Kidney (tissue), 14 donors: ENCODE results near the gene HNRNPA3. TPM values are rescaled to one million over a fixed set of nuclear protein-coding genes. Genes with fewer than 3 reads are reported as not detected.

Experiments
- DNase-seq, 5 donors: peaks; one replicate each; pipeline ENCODE4 v3.0.0-alpha.2; 2013 to 2020
- FAIRE-seq: peaks from 2 replicates; lab custom pipeline; 2012; peaks lifted over from hg19 to GRCh38; lab: Jason Lieb, UNC
- H3K27ac ChIP-seq, 2 donors: one replicate each; pipeline ENCODE4 v1.7.0; 2013; ENCODE audit warnings: low read depth in 2 of 2, low read length in 2 of 2, inconsistent platforms in 1 of 2
- H3K27me3 ChIP-seq: one replicate; pipeline ENCODE4 v1.7.1; 2013; ENCODE audit warnings: low read length, inconsistent platforms; ENCODE audit not compliant: control insufficient read depth, insufficient read depth
- H3K36me3 ChIP-seq, 3 donors: one replicate each; pipeline versions ENCODE4 v1.7.0 to v1.7.1; 2013; ENCODE audit warnings: low read length in 3 of 3, control low read depth in 1 of 3, inconsistent platforms in 1 of 3; ENCODE audit not compliant: insufficient read depth in 3 of 3, control insufficient read depth in 2 of 3
- H3K4me1 ChIP-seq, 3 donors: one replicate each; pipeline versions ENCODE4 v1.7.0 to v1.7.1; 2013; ENCODE audit warnings: low read length in 3 of 3, inconsistent platforms in 1 of 3, low read depth in 1 of 3; ENCODE audit not compliant: control insufficient read depth in 2 of 3, insufficient read depth in 2 of 3
- H3K4me3 ChIP-seq, 3 donors: one replicate each; pipeline versions ENCODE4 v1.7.0 to v1.8.1; 2013; ENCODE audit warnings: low read length in 3 of 3, control low read depth in 1 of 3, inconsistent platforms in 1 of 3
- H3K9ac ChIP-seq, 3 donors: one replicate each; pipeline versions ENCODE4 v1.7.0 to v1.7.1; 2013; ENCODE audit warnings: low read length in 3 of 3, control low read depth in 1 of 3, inconsistent platforms in 1 of 3
- H3K9me3 ChIP-seq, 3 donors: one replicate each; pipeline versions ENCODE4 v1.7.0 to v1.7.1; 2013; ENCODE audit warnings: low read length in 3 of 3, control low read depth in 1 of 3, inconsistent platforms in 1 of 3; ENCODE audit not compliant: control insufficient read depth in 2 of 3, insufficient read depth in 1 of 3
- CTCF ChIP-seq: IDR thresholded peaks from 3 replicates; pipeline ENCODE4 v1.5.1; 2012; ENCODE audit warnings: mild to moderate bottlenecking, moderate library complexity, borderline replicate concordance; ENCODE audit not compliant: insufficient read depth; ENCODE audit errors: extremely low read depth
- intact Hi-C: fragments of 100-400 bp; cut with DNase I; formaldehyde crosslinking; loops from one replicate; pipeline ENCODE4 v1.11.1; 2022
- polyA plus RNA-seq: library from polyadenylated mRNA; stranded (reverse); fragments of 350-450 nt; fragmentation: Illumina TruSeq; extraction: RNeasy Lipid Tissue Mini Kit (QIAGEN cat#74804); gene quantifications from one replicate; pipeline ENCODE4 v1.2.3, GENCODE V29; 2014; ENCODE audit warnings: low read depth, low replicate concordance; ENCODE audit not compliant: insufficient read depth
- total RNA-seq: library from RNA; stranded (reverse); fragmentation: NEBNext Ultra II Directional; extraction: Animal tissue kit (Norgen Biotek cat#: 25700); gene quantifications from one replicate; pipeline ENCODE4 v1.2.1, GENCODE V29; 2021
- donor health status: control.
- donor health status: control.
- donor health status: control.
- donor health status: control.
- donor health status: control.
- donor health status: DM: yes; HTN: yes; CAD: no.
- donor health status: Normal renal cell carcinoma (clear cell type).

The HNRNPA3 gene
- total and polyA plus RNA-seq, 2 donors from 2014 or later = 156 to 173 TPM

GRCh38 chr2:177164584-177165052 is 48.0 kb upstream of the HNRNPA3 start:
- FAIRE-seq = peak; percentile 83
- intact Hi-C loops = loop anchor here (5.0 kb wide), 1 partner anchor 168 kb away; no protein-coding TSS in a partner anchor
- peak overlapping the region; percentile 44 to 93 (median 83) for H3K9ac ChIP-seq
- peak; percentile 89 to 97 (median 92) for DNase-seq
- peak; percentile 100 for TF ChIP-seq CTCF
- H3K9me3 ChIP-seq = no peaks in the 10 kb centered on the region
- H3K4me3 ChIP-seq = peak overlapping the region; percentile 51 to 80 (median 66)
- no peaks in the 10 kb centered on the region for H3K36me3 ChIP-seq
- peaks cover 9 to 20% (median 11%) of the 10 kb centered on the region in 3 donors for H3K4me1 ChIP-seq
- H3K27ac ChIP-seq = peak overlapping the region; percentile 80 to 88
- no peaks in the 10 kb centered on the region for H3K27me3 ChIP-seq

GRCh38 chr2:177165061-177165583 is 47.5 kb upstream of the HNRNPA3 start:
- H3K36me3 ChIP-seq = no peaks in the 10 kb centered on the region
- H3K27me3 ChIP-seq = no peaks in the 10 kb centered on the region
- intact Hi-C loops = loop anchor here (5.0 kb wide), 1 partner anchor 167 kb away; no protein-coding TSS in a partner anchor
- no peak for TF ChIP-seq CTCF
- FAIRE-seq (no peak), DNase-seq (peak in 4 of 5 donors; percentile 55 to 85 (median 69))
- no peaks in the 10 kb centered on the region for H3K9me3 ChIP-seq
- H3K4me1 ChIP-seq = peaks cover 9 to 24% (median 16%) of the 10 kb centered on the region in 3 donors
- H3K9ac ChIP-seq = peak overlapping the region; percentile 44 to 93 (median 83)
- peak overlapping the region; percentile 80 to 88 for H3K27ac ChIP-seq
- peak overlapping the region; percentile 51 to 80 (median 66) for H3K4me3 ChIP-seq

GRCh38 chr2:177165721-177166711 is 46.6 kb upstream of the HNRNPA3 start:
- no peaks in the 10 kb centered on the region for H3K36me3 ChIP-seq
- no peaks in the 10 kb centered on the region for H3K27me3 ChIP-seq
- no peaks in the 10 kb centered on the region for H3K9me3 ChIP-seq
- peak overlapping the region; percentile 0 to 93 (median 57) for H3K9ac ChIP-seq
- H3K4me3 ChIP-seq = peak overlapping the region in 2 of 3 donors; percentile 30 to 66
- FAIRE-seq (no peak), DNase-seq (peak in 2 of 5 donors; percentile 72 to 80)
- no peak for TF ChIP-seq CTCF
- peak overlapping the region; percentile 80 to 88 for H3K27ac ChIP-seq
- intact Hi-C loops = loop anchor here (5.0 kb wide), 1 partner anchor 166 kb away; no protein-coding TSS in a partner anchor
- peaks cover 9 to 26% (median 19%) of the 10 kb centered on the region in 3 donors for H3K4me1 ChIP-seq
